ENCODE data around the gene RHOJ.

DNA sequence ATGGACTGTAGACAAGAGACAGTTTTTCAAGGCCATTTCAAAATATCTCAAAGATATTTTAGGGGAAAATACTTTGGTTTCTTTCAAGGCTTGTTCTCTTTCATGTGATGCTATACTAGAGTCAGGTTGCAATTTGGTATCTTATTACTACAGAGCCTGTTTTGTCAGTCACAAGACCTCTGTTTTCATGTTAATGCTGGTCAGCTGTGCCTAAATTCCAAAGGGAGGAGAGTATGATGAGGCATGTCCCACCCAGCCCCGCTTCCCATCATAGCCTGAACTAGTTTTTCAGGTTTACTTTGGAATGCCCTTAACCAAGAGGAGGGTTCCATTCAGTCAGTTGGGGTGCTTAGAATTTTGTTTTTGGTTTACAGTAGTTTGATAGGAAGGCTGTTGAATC, 61.9 kb downstream of the RHOJ start:
- TF ChIP-seq, protein P1, sequence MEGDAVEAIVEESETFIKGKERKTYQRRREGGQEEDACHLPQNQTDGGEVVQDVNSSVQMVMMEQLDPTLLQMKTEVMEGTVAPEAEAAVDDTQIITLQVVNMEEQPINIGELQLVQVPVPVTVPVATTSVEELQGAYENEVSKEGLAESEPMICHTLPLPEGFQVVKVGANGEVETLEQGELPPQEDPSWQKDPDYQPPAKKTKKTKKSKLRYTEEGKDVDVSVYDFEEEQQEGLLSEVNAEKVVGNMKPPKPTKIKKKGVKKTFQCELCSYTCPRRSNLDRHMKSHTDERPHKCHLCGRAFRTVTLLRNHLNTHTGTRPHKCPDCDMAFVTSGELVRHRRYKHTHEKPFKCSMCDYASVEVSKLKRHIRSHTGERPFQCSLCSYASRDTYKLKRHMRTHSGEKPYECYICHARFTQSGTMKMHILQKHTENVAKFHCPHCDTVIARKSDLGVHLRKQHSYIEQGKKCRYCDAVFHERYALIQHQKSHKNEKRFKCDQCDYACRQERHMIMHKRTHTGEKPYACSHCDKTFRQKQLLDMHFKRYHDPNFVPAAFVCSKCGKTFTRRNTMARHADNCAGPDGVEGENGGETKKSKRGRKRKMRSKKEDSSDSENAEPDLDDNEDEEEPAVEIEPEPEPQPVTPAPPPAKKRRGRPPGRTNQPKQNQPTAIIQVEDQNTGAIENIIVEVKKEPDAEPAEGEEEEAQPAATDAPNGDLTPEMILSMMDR (IDR thresholded peaks at IDR 0.05 in 2 of 3, conservative IDR thresholded peaks at IDR 0.05 in 1 of 3; ENCODE audit: borderline replicate concordance in 1 of 3, insufficient read depth in 1 of 3, low read depth in 2 of 3, low read length in 2 of 3): no peak
- no peak for TF ChIP-seq POLR2A (IDR thresholded peaks at IDR 0.05; ENCODE audit: borderline replicate concordance, extremely low read depth, insufficient read depth, insufficient read length)
